GM12892 (cell line): ENCODE results near the gene TARM1.
A peak's percentile ranks its signal among the peaks of the same experiment; 100 is the strongest.

Source experiments
- POLR2A ChIP-seq: IDR thresholded peaks from 2 replicates; pipeline ENCODE4 v1.6.1; 2011; ENCODE audit warnings: low read depth, low read length, control low read depth
- POLR2AphosphoS5 ChIP-seq: IDR thresholded peaks from 2 replicates; pipeline ENCODE4 v1.6.1; 2011; ENCODE audit warnings: low read depth, low read length, control low read depth

GRCh38 chr19:54114340-54115108 is 33.4 kb upstream of the TARM1 start:
- TF ChIP-seq POLR2AphosphoS5 (no peak; the same call in 1 of the 2 replicates), POLR2A (peak; percentile 33; the same call in 1 of the 2 replicates)
